AG04450 (cell line): ENCODE results near the gene KISS1R. TPM values are rescaled to one million over a fixed set of nuclear protein-coding genes. Genes with fewer than 3 reads are reported as not detected.
A peak's percentile ranks its signal among the peaks of the same experiment; 100 is the strongest.

Experiments used
- CTCF ChIA-PET: fragments of 300-600, 350-600 bp; formaldehyde crosslinking; extraction: SDS; loops from one replicate; lab custom pipeline; 2022; ENCODE audit warnings: antibody characterized with exemption, inconsistent platforms; lab: Charles Lee
- POLR2A ChIA-PET: fragments of 350-600 bp; formaldehyde crosslinking; extraction: SDS; loops from one replicate; lab custom pipeline; 2021; ENCODE audit warnings: antibody characterized with exemption, inconsistent platforms; lab: Yijun Ruan, JAX
- DNase-seq: peaks from one replicate; pipeline ENCODE4 v3.0.0-alpha.2; 2011; ENCODE audit warnings: low read depth, low spot score
- H3K27ac ChIP-seq: one replicate; pipeline ENCODE4 v1.5.1; 2012; ENCODE audit warnings: low read depth, low read length, control low read depth
- H3K27me3 ChIP-seq: one replicate; pipeline ENCODE4 v1.6.0; 2012; ENCODE audit warnings: low read length; ENCODE audit not compliant: control insufficient read depth, insufficient read depth
- H3K4me3 ChIP-seq: 2 replicates; pipeline ENCODE4 v1.5.1; 2011; ENCODE audit warnings: mild to moderate bottlenecking, low read depth, low read length, control low read depth
- H3K9me3 ChIP-seq: 2 replicates; pipeline ENCODE4 v1.5.1; 2012; ENCODE audit warnings: low read length; ENCODE audit not compliant: control insufficient read depth, insufficient read depth
- polyA plus RNA-seq: library from polyadenylated mRNA; depleted of rRNA; stranded (reverse); fragments of >200 nt; gene quantifications from 2 replicates; pipeline ENCODE4 v1.2.3, GENCODE V29; 2011
- TF ChIP-seq, protein P1 (sequence below): IDR thresholded peaks from 2 replicates; pipeline ENCODE4 v1.5.1; 2011; ENCODE audit warnings: low read depth, low read length, control low read depth, inconsistent platforms

Gene KISS1R
- polyA plus RNA-seq, 1 experiment = not detected

- DNase-seq = no peak
- Histone ChIP-seq H3K27me3 (peaks cover 2% of the 10 kb centered on the region), H3K9me3 (no peaks in the 10 kb centered on the region; the same call in 1 of the 2 replicates), H3K4me3 (peak overlapping the region; percentile 83), H3K27ac (peak overlapping the region; percentile 75)
- TF ChIP-seq, protein P1, sequence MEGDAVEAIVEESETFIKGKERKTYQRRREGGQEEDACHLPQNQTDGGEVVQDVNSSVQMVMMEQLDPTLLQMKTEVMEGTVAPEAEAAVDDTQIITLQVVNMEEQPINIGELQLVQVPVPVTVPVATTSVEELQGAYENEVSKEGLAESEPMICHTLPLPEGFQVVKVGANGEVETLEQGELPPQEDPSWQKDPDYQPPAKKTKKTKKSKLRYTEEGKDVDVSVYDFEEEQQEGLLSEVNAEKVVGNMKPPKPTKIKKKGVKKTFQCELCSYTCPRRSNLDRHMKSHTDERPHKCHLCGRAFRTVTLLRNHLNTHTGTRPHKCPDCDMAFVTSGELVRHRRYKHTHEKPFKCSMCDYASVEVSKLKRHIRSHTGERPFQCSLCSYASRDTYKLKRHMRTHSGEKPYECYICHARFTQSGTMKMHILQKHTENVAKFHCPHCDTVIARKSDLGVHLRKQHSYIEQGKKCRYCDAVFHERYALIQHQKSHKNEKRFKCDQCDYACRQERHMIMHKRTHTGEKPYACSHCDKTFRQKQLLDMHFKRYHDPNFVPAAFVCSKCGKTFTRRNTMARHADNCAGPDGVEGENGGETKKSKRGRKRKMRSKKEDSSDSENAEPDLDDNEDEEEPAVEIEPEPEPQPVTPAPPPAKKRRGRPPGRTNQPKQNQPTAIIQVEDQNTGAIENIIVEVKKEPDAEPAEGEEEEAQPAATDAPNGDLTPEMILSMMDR = no peak
- ChIA-PET POLR2A (interaction anchor here (1.4 kb wide), 1 partner anchor 59 kb away, joined by 5 read pairs; the partner anchor contains the start of gene WDR18), CTCF (no interaction called here)
Observed at GRCh38 chr19:925087-925525, 8.0 kb downstream of the KISS1R start.

GRCh38 chr19:925526-926322, 8.6 kb downstream of the KISS1R start, which contains the start of gene ARID3A:
Gene ARID3A (plus strand): TSS chr19:926035. CDS start chr19:929529, 3,494 bp downstream.
- Histone ChIP-seq H3K27ac (peak within 1 kb of the TSS; percentile 75), H3K4me3 (peak within 1 kb of the TSS; percentile 83), H3K9me3 (no peaks in the 10 kb centered on the region; the same call in 1 of the 2 replicates), H3K27me3 (no peaks in the 10 kb centered on the region)
- CTCF ChIA-PET = no interaction called here
- DNase-seq = peak; percentile 48
- POLR2A ChIA-PET = interaction anchor here (1.4 kb wide), 1 partner anchor 59 kb away, joined by 5 read pairs; the partner anchor contains the start of gene WDR18
- TF ChIP-seq, protein P1 = no peak

GRCh38 chr19:926323-926588, 9.1 kb downstream of the KISS1R start:
- Histone ChIP-seq H3K27ac (peak overlapping the region; percentile 65), H3K27me3 (no peaks in the 10 kb centered on the region), H3K4me3 (peak overlapping the region; percentile 83), H3K9me3 (no peaks in the 10 kb centered on the region; the same call in 1 of the 2 replicates)
- POLR2A ChIA-PET = no interaction called here
- TF ChIP-seq, protein P1 = no peak
- no peak for DNase-seq
- CTCF ChIA-PET = no interaction called here

DNA sequence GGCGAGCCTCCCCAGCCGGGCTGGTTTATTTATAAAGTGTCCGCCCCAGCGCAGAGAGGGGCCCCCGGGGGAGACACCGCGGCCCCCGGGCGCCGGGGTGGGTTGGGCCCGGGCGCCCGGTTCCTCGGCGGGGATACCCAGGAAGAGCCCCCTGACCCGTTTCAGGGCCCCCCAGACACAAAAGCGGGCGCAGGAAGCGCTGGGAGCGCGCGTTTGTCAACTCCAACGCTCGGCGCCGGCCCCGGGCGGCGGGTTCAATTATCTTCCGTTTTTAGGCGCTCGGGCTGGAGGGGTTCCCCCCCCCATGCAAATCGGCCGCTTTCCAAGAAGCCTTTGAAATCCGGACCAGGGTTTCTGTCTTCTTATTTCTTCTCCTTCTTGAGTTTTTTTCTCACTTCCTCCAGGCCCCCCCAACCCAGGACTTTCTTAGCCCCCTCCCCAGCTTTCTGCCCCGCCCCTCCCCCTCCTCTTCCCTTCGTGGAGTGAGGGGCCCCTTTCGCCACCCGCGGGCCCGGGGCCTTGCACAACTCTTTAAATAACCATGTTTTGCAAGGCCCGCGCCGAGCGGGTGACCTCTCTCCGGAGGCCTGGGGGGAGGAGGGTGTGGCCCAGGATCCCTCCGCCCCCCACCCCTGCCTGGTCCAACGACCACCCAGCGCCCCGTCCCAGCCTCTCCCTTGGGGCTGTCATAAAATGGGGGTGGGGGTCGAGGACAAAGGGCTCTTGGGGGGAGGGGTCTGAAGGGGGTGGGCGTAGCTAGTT, 9.6 kb downstream of the KISS1R start:
- no peaks in the 10 kb centered on the region for H3K27me3 ChIP-seq
- CTCF ChIA-PET = no interaction called here
- no peaks in the 10 kb centered on the region; the same call in 1 of the 2 replicates for H3K9me3 ChIP-seq
- TF ChIP-seq, protein P1 = no peak
- no peak for DNase-seq
- peak overlapping the region; percentile 83 for H3K4me3 ChIP-seq
- H3K27ac ChIP-seq = peak overlapping the region; percentile 65
- POLR2A ChIA-PET = no interaction called here

GRCh38 chr19:927351-927779, 10.2 kb downstream of the KISS1R start:
- Histone ChIP-seq H3K4me3 (peak overlapping the region; percentile 83), H3K9me3 (no peaks in the 10 kb centered on the region; the same call in 1 of the 2 replicates), H3K27ac (no peak overlapping the region), H3K27me3 (no peaks in the 10 kb centered on the region)
- ChIA-PET POLR2A (no interaction called here), CTCF (interaction anchor here (0.6 kb wide), 1 partner anchor 57 kb away, joined by 3 read pairs; no protein-coding TSS in a partner anchor)
- TF ChIP-seq, protein P1 = no peak
- DNase-seq = no peak
